HepG2 (cell line): ENCODE data around the gene PAN2. TPM values are rescaled to one million over a fixed set of nuclear protein-coding genes. Genes with fewer than 3 reads are reported as not detected.

ENCODE experiments used
- ATAC-seq: fragments of 200-7000 bp; cut with Tn5 transposase; 3 replicates; pipeline ENCODE4 v1.9.1; 2020; ENCODE audit warnings: mild to moderate bottlenecking, moderate library complexity
- BruUV-seq: library from RNA; stranded (reverse); fragments of 400-500 nt; replicated peaks from 2 replicates; lab custom pipeline; 2021; lab: Mats Ljungman, UMichigan
- CTCF ChIA-PET: fragments of 300-600 bp; formaldehyde crosslinking; extraction: SDS; loops from one replicate; lab custom pipeline; 2021; ENCODE audit warnings: low total read pairs, inconsistent platforms, low intra/inter-chr PET ratio; lab: Yijun Ruan, JAX
- POLR2A ChIA-PET: fragments of 350-600 bp; sonication (Branson Sonifier 250); formaldehyde crosslinking; loops from one replicate; lab custom pipeline; 2020; ENCODE audit warnings: antibody characterized with exemption, inconsistent platforms; lab: Yijun Ruan, JAX
- DNase-seq: peaks from one replicate; pipeline ENCODE4 v3.0.0-alpha.2; 2015; ENCODE audit warnings: low spot score
- FAIRE-seq: peaks from 3 replicates; lab custom pipeline; 2011; peaks lifted over from hg19 to GRCh38; lab: Jason Lieb, UNC
- H2AFZ ChIP-seq: one replicate; pipeline ENCODE4 v1.6.1; 2011; ENCODE audit warnings: low read length, inconsistent platforms
- H3K27ac ChIP-seq: fragments of 300-600 bp; 3 replicates; pipeline ENCODE4 v1.8.0; 2011; ENCODE audit warnings: mixed run types, mild to moderate bottlenecking, mixed read lengths, low read length, inconsistent platforms; ENCODE audit not compliant: insufficient read depth; ENCODE audit errors: extremely low read length
- H3K27me3 ChIP-seq, 2 experiments: fragments of 200-600 bp in 1 of 2; 2 replicates in 1 of 2; 3 replicates in 1 of 2; pipeline versions ENCODE4 v1.6.0 to v1.8.0; 2011; ENCODE audit warnings: low read length in 2 of 2, mild to moderate bottlenecking in 2 of 2, moderate library complexity in 2 of 2, inconsistent platforms in 1 of 2; ENCODE audit not compliant: insufficient read depth in 2 of 2, control insufficient read depth in 1 of 2
- H3K36me3 ChIP-seq, 2 experiments: fragments of 200-600 bp in 1 of 2; replicated peaks in 1 of 2; 2 replicates in 1 of 2; 3 replicates in 1 of 2; pipeline versions ENCODE4 v1.5.1 to v1.8.0; 2011; ENCODE audit warnings: low read length in 2 of 2, inconsistent platforms in 1 of 2; ENCODE audit not compliant: insufficient read depth in 2 of 2, control insufficient read depth in 1 of 2
- H3K4me1 ChIP-seq: 2 replicates; pipeline ENCODE4 v1.5.1; 2012; ENCODE audit warnings: low read length, inconsistent platforms; ENCODE audit not compliant: insufficient read depth
- H3K4me2 ChIP-seq: 2 replicates; pipeline ENCODE4 v1.6.0; 2011; ENCODE audit warnings: low read depth, low read length, inconsistent platforms
- H3K4me3 ChIP-seq, 3 experiments: fragments of 200-600 bp in 1 of 3; sonication (generic), shearing (Covaris generic) in 1 of 3; replicated peaks in 1 of 3; 2 replicates each; pipeline ENCODE4 v1.5.1; 2011 to 2016; ENCODE audit warnings: low read length in 3 of 3, inconsistent platforms in 2 of 3, low read depth in 2 of 3, mild to moderate bottlenecking in 2 of 3, control low read depth in 1 of 3, mixed read lengths in 1 of 3; ENCODE audit not compliant: insufficient read depth in 1 of 3
- H3K79me2 ChIP-seq: one replicate; pipeline ENCODE4 v1.6.1; 2011; ENCODE audit warnings: low read length, inconsistent platforms; ENCODE audit not compliant: insufficient read depth
- H3K9ac ChIP-seq: 2 replicates; pipeline ENCODE4 v1.6.0; 2011; ENCODE audit warnings: mild to moderate bottlenecking, low read depth, low read length, inconsistent platforms; ENCODE audit not compliant: insufficient read depth
- H3K9me3 ChIP-seq: 2 replicates; pipeline ENCODE4 v1.5.1; 2012; ENCODE audit warnings: mild to moderate bottlenecking, low read length
- H4K20me1 ChIP-seq: 2 replicates; pipeline ENCODE4 v1.6.0; 2011; ENCODE audit warnings: inconsistent platforms, mild to moderate bottlenecking, low read length, moderate library complexity; ENCODE audit not compliant: insufficient read depth
- KLF9 ChIP-seq: IDR thresholded peaks from 2 replicates; pipeline ENCODE4 v1.6.1; 2016; ENCODE audit warnings: low read depth
- MZF1 ChIP-seq: sonication (generic); formaldehyde crosslinking; IDR thresholded peaks from 2 replicates; pipeline ENCODE4 v1.8.1; 2023; ENCODE audit warnings: mild to moderate bottlenecking, missing genetic modification reagents, borderline replicate concordance
- PAWR ChIP-seq: sonication (generic); formaldehyde crosslinking; IDR thresholded peaks from 2 replicates; pipeline ENCODE4 v1.4.0; 2020; ENCODE audit warnings: missing genetic modification reagents, mild to moderate bottlenecking, borderline replicate concordance
- PHF8 ChIP-seq: sonication (generic); formaldehyde crosslinking; IDR thresholded peaks from 2 replicates; pipeline ENCODE4 v1.5.0; 2020; ENCODE audit warnings: missing genetic modification reagents
- YY1 ChIP-seq: IDR thresholded peaks from 2 replicates; pipeline ENCODE4 v1.6.1; 2011; ENCODE audit warnings: low read length, low read depth, moderate library complexity, mild to moderate bottlenecking; ENCODE audit not compliant: insufficient read depth, insufficient replicate concordance
- ZNF616 ChIP-seq: sonication (generic); formaldehyde crosslinking; IDR thresholded peaks from 2 replicates; pipeline ENCODE4 v1.5.0; 2020; ENCODE audit warnings: low read depth, mild to moderate bottlenecking, missing genetic modification reagents
- WGBS: methylation state at CpG from one replicate; pipeline ENCODE4 v1.1.6; 2017; ENCODE audit warnings: low lambda C conversion rate; 5-methylcytosine and 5-hydroxymethylcytosine counted together
- in situ Hi-C: cut with HindIII; loops from 2 replicates; pipeline ENCODE4 v1.10.0; 2017; ENCODE audit warnings: low pct_unique_long_range_greater_than_20kb; ENCODE audit not compliant: extremely low pct_ligation_motif_present
- intact Hi-C: fragments of 100-400 bp; cut with micrococcal nuclease; formaldehyde crosslinking; loops from one replicate; pipeline ENCODE4 v1.10.0; 2022; ENCODE audit not compliant: unreplicated experiment
- polyA plus RNA-seq, 8 experiments: library from polyadenylated mRNA; depleted of rRNA in 3 of 8; stranded (reverse) in 7 of 8; unstranded in 1 of 8; fragments of >200 nt; fragmentation: Illumina TruSeq in 4 of 8; extraction: Trizol in 4 of 8; gene quantifications; 2 replicates each; pipeline versions ENCODE4 v1.2.1 to v1.2.3, GENCODE V29; 2011 to 2016; ENCODE audit warnings: low read depth in 4 of 8, missing spikeins in 1 of 8, mixed read lengths in 1 of 8; ENCODE audit not compliant: insufficient read depth in 1 of 8
- total RNA-seq, 5 experiments: library from RNA; depleted of rRNA; stranded (reverse); fragments of >200 nt; fragmentation: Illumina TruSeq; extraction: Trizol; gene quantifications; 2 replicates each; pipeline ENCODE4 v1.2.3, GENCODE V29; 2016; ENCODE audit warnings: low read depth in 1 of 5
- TF ChIP-seq, protein P1 (sequence below): sonication (generic); formaldehyde crosslinking; IDR thresholded peaks from 2 replicates; pipeline ENCODE4 v1.5.0; 2020; ENCODE audit warnings: mild to moderate bottlenecking, missing genetic modification reagents
- TF ChIP-seq, protein P2 (sequence below): sonication (generic); formaldehyde crosslinking; IDR thresholded peaks from 2 replicates; pipeline ENCODE4 v1.5.0; 2020; ENCODE audit warnings: missing genetic modification reagents, mild to moderate bottlenecking, borderline replicate concordance
- TF ChIP-seq, protein P3 (sequence below): sonication (generic); formaldehyde crosslinking; IDR thresholded peaks from 2 replicates; pipeline ENCODE4 v1.4.0; 2020; ENCODE audit warnings: missing genetic modification reagents, borderline replicate concordance
- TF ChIP-seq, protein P4 (sequence below): sonication (generic); formaldehyde crosslinking; IDR thresholded peaks from 2 replicates; pipeline ENCODE4 v1.4.0; 2020; ENCODE audit warnings: mild to moderate bottlenecking, missing genetic modification reagents

The PAN2 gene
- total and polyA plus RNA-seq, 2 of the 13 experiments (the other 11 are each of a cell fraction or from before 2014, with no cell fraction given) = 27.2 to 61.1 TPM

DNA sequence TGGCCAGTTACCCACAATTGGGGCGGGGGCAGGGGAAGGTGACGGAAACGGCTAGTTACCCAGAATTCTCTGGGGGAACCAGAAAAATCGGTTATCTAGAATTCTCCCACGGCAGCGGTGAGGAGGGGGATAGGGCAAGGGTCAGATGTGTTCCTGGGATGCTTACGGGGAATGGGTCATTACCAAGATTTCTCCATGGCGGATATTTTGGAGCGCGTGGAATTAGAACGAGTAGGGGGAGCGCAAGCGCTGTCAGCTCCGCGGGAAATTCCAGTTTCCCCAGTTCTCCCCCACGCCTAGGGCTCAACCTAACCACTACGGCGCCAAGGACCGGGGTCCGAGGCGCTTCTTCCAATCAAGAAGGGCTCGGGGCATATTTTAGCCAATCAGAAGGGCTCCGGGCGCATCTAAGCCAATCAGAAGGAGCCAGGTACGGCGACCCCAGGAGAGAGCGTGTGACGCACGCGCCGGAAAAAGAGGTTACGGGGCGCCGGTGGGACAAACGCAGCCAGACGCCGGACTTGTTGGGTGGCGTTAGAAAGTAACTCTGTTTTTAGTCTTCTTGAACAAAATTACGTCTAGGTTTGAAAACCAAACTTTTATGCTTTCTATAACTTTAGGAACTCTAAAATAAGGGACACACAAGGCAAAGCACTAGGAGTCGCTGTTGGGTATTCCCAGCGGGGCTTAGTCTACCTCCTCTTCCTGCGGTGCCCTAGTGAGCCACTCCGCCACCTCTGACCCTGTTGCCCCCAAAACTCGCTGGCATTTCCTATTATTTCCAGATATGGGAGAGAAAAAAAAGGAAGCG is at the start of gene PAN2 (continued):
- TF ChIP-seq, protein P1, sequence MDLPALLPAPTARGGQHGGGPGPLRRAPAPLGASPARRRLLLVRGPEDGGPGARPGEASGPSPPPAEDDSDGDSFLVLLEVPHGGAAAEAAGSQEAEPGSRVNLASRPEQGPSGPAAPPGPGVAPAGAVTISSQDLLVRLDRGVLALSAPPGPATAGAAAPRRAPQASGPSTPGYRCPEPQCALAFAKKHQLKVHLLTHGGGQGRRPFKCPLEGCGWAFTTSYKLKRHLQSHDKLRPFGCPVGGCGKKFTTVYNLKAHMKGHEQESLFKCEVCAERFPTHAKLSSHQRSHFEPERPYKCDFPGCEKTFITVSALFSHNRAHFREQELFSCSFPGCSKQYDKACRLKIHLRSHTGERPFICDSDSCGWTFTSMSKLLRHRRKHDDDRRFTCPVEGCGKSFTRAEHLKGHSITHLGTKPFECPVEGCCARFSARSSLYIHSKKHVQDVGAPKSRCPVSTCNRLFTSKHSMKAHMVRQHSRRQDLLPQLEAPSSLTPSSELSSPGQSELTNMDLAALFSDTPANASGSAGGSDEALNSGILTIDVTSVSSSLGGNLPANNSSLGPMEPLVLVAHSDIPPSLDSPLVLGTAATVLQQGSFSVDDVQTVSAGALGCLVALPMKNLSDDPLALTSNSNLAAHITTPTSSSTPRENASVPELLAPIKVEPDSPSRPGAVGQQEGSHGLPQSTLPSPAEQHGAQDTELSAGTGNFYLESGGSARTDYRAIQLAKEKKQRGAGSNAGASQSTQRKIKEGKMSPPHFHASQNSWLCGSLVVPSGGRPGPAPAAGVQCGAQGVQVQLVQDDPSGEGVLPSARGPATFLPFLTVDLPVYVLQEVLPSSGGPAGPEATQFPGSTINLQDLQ (CRISPR knock-in tag) = no peak
- TF ChIP-seq PHF8 (CRISPR knock-in tag) = peak; percentile 57
- TF ChIP-seq, protein P2, sequence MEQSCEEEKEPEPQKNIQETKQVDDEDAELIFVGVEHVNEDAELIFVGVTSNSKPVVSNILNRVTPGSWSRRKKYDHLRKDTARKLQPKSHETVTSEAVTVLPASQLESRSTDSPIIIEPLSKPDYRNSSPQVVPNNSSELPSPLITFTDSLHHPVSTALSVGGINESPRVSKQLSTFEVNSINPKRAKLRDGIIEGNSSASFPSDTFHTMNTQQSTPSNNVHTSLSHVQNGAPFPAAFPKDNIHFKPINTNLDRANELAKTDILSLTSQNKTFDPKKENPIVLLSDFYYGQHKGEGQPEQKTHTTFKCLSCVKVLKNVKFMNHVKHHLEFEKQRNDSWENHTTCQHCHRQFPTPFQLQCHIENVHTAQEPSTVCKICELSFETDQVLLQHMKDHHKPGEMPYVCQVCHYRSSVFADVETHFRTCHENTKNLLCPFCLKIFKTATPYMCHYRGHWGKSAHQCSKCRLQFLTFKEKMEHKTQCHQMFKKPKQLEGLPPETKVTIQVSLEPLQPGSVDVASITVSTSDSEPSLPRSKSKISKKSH (CRISPR knock-in tag) = 0 out of 2 replicates have a peak, but pooled peaks have one; percentile 48
- TF ChIP-seq YY1 = peak; percentile 50

DNA sequence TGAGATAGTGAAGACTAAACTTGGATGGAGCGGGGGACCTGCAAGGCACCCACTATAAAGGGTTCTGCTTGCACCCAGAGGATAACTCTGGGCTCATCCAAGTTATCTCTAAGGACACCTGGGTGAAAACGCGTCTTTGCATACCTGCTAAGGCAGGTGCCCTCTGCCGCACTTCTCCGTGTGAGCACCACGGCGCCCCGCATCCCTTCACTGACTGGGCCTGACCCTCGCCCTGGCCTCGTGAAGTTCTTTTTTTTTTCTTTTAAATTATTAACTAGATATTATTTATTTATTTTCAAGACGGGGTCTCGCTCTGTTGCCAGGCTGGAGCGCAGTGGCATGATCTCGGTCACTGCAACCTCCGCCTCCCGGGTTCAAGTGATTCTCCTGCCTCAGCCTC is 48.8 kb upstream of the PAN2 start:
- H3K27me3 ChIP-seq = peaks cover 0 to 7% of the 10 kb centered on the region in 2 experiments; a peak in 1 of 5 replicates
- H2AFZ ChIP-seq = no peak overlapping the region
- in situ Hi-C loops = no loop called here
- no peaks in the 10 kb centered on the region for H4K20me1 ChIP-seq
- H3K27ac ChIP-seq = no peak overlapping the region
- no peak overlapping the region for H3K4me3 ChIP-seq
- TF ChIP-seq, protein P3, sequence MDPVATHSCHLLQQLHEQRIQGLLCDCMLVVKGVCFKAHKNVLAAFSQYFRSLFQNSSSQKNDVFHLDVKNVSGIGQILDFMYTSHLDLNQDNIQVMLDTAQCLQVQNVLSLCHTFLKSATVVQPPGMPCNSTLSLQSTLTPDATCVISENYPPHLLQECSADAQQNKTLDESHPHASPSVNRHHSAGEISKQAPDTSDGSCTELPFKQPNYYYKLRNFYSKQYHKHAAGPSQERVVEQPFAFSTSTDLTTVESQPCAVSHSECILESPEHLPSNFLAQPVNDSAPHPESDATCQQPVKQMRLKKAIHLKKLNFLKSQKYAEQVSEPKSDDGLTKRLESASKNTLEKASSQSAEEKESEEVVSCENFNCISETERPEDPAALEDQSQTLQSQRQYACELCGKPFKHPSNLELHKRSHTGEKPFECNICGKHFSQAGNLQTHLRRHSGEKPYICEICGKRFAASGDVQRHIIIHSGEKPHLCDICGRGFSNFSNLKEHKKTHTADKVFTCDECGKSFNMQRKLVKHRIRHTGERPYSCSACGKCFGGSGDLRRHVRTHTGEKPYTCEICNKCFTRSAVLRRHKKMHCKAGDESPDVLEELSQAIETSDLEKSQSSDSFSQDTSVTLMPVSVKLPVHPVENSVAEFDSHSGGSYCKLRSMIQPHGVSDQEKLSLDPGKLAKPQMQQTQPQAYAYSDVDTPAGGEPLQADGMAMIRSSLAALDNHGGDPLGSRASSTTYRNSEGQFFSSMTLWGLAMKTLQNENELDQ (CRISPR knock-in tag) = no peak
- TF ChIP-seq, protein P4, sequence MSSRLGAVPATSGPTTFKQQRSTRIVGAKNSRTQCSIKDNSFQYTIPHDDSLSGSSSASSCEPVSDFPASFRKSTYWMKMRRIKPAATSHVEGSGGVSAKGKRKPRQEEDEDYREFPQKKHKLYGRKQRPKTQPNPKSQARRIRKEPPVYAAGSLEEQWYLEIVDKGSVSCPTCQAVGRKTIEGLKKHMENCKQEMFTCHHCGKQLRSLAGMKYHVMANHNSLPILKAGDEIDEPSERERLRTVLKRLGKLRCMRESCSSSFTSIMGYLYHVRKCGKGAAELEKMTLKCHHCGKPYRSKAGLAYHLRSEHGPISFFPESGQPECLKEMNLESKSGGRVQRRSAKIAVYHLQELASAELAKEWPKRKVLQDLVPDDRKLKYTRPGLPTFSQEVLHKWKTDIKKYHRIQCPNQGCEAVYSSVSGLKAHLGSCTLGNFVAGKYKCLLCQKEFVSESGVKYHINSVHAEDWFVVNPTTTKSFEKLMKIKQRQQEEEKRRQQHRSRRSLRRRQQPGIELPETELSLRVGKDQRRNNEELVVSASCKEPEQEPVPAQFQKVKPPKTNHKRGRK (CRISPR knock-in tag) = no peak
- TF ChIP-seq PAWR (CRISPR knock-in tag) (no peak), MZF1 (CRISPR knock-in tag) (no peak), ZNF616 (CRISPR knock-in tag) (no peak), KLF9 (CRISPR knock-in tag) (no peak)
- TF ChIP-seq, all 625 proteins: peak for 0
- intact Hi-C loops = no loop called here
- Histone ChIP-seq H3K9me3 (no peaks in the 10 kb centered on the region), H3K36me3 (no peaks in the 10 kb centered on the region), H3K4me1 (peaks cover 37% of the 10 kb centered on the region), H3K9ac (no peak overlapping the region), H3K4me2 (no peak overlapping the region), H3K79me2 (no peaks in the 10 kb centered on the region)
- no TSS peak for BruUV-seq
- ATAC-seq = no peak
- 54% methylated on average over 16 of the region's 16 CpGs for WGBS
- no peak for DNase-seq
- ChIA-PET CTCF (no interaction called here), POLR2A (interaction anchor here (1.2 to 1.4 kb wide), 2 partner anchors 20 to 22 kb away, joined by 3 read pairs; partner anchors contain the start of genes APOF and STAT2)
- FAIRE-seq = no peak
